HL-60 (cell line): ENCODE data around the gene AKAP1.

Experiments
- CTCF ChIP-seq: IDR thresholded peaks from one replicate; pipeline ENCODE4 v1.5.1; 2011; ENCODE audit warnings: low read length, control low read depth, inconsistent platforms; ENCODE audit not compliant: insufficient read depth
- GABPA ChIP-seq: IDR thresholded peaks from 2 replicates; pipeline ENCODE4 v1.6.1; 2012; ENCODE audit warnings: low read depth
- POLR2AphosphoS5 ChIP-seq: IDR thresholded peaks from 2 replicates; pipeline ENCODE4 v1.6.1; 2012; ENCODE audit warnings: low read depth
- REST ChIP-seq: IDR thresholded peaks from 2 replicates; pipeline ENCODE4 v1.6.1; 2012; ENCODE audit warnings: low read depth; ENCODE audit not compliant: insufficient replicate concordance

GRCh38 chr17:57142925-57143324, 57.9 kb downstream of the AKAP1 start:
- TF ChIP-seq REST (no peak), CTCF (no peak), GABPA (no peak), POLR2AphosphoS5 (no peak)
